GM21381 (cell line): ENCODE measurements around the gene HTT.

Experiments used
- ATAC-seq: cut with Tn5 transposase; IDR thresholded peaks from one replicate; pipeline ENCODE4 v1.9.1; 2021; ENCODE audit warnings: mild to moderate bottlenecking, moderate library complexity; ENCODE audit not compliant: unreplicated experiment

The HTT gene

DNA sequence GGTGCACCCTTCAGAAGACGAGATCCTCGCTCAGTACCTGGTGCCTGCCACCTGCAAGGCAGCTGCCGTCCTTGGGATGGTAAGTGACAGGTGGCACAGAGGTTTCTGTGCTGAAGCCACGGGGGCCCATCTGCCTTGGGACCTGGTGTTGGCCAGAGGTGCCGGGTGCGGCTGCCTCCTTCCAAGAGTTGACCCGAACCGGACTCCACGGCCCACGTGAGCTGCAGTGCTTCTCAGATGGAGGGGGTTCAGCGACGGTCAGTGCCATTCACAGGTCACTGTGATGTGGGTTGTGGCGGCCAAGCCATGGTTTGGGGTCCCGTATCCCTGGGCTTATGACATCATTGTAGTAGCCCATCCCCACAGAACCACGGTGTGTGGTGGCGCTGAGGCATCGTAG lies 155.5 kb downstream of the HTT start:
- ATAC-seq: no peak

DNA sequence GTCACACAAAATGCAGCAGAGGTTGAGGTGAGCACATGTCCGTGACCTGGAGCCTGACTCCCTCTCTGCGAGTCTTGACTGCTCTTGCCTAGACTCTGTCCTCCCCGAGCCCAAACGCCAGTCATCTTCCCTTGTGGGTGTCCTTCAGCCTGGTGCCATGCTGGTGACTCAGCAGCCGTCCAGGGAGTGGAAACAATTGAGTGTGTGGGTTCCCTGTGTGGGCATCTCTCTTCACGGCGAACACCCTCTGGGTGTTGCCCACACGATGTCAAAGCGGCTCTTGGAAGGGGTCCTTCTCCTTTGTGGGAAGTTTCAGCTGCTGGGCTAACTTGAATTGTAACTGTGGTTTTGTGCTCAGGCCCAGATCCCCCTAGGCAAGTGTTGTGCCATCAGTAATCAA lies 157.0 kb downstream of the HTT start:
- no peak for ATAC-seq

DNA sequence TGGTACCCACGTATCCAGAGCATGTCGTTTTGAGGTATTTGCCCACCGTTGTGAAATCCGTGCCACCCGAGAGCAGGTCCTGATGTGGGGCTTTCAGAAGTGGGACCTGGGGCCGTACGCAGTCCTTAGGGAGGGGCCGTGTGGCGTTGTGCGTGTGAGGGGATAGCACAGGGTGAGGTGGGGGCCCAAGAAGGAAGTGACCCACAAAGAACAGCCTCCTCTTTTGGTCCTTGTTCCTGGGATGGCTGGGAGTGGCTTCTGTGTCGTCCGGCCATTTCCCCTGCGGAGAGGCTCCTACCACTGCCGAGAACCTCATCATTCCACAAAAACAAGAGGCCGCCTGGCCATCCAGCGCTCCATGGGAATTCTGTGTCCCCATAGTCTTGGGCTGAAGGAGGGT lies 157.5 kb downstream of the HTT start:
- no peak for ATAC-seq

DNA sequence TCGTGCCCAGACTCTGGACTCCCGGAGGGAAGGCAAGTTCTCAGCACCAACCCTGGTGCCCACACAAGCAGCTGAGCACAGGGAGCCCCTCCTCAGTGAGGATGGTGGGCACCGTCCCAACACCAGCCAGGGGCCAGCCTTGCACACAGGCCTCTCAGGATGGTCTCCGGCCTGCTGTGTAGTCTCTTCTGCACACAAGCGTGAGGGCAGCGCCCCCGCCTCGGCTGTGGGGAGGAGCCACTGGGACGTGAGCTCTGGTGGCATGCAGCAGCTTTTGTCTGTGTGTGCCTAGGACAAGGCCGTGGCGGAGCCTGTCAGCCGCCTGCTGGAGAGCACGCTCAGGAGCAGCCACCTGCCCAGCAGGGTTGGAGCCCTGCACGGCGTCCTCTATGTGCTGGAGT lies 158.4 kb downstream of the HTT start:
- ATAC-seq: no peak

DNA sequence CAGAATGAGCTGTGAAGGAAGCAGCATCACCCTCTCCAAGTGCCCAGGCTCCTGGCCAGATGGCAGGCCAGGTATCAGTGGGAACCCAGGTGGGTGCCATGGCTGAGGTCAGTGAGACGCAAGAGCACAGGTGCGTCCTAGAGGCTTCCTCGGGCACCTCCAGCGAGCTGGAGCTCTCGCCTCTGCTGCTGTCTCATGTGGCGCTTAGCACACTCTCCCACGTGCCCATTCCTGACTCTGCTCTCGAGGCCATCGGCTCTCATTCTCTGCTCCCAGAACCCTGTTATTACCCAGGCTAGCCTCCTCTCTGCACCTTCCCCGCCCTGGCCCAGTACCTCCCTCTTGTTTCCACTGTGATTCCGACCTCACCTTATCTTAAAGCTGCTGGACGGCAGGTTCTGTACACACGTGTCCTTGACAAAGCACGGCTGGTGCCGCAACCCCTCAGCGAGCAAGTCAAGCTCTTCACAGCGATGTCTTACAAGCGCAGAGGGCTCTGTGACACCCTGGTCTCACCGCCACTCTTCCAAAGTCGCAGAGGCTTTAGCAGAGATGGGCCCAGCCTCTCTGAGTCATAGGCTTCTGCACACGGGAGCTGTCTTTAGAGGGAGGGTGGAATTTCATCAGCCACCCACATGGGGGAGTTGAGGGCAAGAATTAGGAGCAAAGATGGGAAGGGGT lies 159.1 kb downstream of the HTT start:
- ATAC-seq: no peak

DNA sequence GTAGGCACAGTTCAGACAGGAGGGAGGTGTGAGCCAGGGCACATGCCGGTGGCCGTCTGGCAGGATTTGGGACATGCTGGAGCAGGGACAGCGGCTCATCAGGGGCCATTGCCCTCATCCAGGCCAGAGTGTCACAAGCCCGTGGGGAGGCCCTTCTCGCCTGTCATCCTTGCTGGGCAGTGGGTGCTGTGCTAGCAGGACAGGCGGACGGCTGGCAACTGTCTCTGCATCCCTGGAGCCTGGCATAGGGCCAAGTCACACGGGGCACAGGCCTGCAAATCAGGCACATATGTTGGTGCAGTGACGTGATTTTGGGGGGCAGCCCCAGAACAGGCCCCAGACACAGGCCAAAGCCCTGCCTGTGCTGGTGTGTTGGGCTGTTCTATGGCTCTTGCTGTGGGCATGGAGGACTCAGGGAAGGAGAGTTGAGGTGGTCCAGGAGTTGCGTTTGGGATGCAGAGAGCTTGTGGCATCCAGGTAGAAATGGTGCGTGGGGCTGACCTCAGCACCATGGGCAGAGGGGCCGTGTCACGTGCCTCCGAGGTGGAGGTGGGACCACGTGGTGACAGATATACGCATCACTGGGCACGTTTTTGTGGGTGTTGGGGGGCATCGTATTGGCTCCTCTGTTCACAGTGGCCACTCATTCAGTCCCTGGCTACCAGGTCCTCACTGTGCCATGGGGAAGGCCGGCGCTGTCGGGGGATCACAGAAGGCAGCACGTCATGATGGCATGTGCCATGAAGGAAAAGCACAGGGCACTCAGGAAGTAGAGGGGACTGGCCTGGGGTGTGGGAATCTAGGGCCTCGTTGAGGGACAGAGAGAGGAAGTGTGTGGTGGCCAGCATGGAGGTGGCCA lies 159.9 kb downstream of the HTT start:
- ATAC-seq: no peak

DNA sequence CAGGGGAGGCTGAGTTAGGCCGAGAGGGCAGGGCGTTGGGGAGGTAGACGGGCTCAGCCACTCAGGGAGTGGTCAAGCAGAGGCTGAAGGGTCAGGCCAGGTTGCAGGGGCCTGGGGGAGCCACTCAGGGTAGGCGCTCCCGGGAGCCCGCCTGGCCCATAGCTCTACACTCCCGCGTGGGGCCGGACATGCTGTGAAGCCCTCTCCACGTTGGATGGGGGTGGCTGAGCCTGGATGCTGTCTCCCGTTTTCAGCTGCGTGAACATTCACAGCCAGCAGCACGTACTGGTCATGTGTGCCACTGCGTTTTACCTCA lies 160.5 kb downstream of the HTT start:
- no peak for ATAC-seq

DNA sequence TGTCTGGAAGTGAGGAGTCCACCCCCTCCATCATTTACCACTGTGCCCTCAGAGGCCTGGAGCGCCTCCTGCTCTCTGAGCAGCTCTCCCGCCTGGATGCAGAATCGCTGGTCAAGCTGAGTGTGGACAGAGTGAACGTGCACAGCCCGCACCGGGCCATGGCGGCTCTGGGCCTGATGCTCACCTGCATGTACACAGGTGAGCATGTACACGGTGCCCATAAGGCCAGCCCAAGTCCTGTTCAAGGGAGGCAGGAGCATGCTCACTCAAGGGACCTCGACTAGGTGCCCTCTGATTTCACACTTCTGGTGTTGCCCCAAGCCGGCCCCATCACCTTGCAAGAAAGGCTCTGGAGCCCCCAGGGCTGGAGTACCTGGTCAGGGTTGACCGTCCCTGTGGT lies 161.1 kb downstream of the HTT start:
- ATAC-seq: no peak

DNA sequence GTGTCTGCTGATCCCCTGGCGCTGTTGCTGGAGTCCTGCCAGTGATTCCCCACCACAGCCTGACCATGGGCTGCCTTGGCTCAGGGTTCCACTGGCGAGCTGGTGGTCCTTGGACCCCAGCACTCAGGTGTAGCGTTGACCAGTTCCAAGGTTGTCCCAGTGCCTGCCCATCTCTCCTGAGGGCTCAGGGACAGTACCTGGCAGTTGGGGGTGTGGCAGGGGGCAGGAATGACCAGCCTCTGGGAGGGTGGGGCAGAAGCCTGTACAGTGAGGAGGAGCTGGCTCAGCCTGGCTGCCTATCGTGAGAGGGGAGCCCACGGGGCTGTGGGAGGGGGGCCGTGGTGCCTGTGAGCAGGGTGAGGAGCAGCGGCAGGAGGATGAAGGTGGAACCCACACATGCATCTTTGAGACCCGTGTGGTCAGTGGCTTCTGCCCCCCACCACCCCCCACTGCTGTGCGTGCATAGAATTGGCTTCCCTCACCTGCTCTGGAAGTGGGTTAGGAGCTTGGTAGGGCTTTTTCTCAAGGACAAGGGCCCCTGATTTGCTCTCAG lies 161.9 kb downstream of the HTT start:
- ATAC-seq: no peak

DNA sequence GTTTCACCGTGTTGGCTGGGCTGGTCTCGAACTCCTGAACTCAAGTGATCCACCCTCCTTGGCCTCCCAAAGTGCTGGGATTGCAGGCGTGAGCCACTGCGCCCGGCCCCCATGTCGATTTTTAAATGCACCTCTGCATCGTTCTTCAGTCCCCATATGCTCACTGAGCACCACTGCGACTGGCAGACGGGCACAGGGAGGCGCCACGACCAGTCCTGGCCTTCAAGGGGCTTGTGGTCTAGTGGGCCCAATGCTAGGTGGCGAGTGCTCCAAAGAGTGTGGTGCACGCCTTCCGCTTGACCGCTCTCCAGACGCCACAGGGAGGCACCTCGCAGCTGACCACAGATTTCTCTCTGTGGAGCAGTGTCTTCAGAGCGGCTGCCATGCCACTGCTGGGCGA lies 162.8 kb downstream of the HTT start:
- no peak for ATAC-seq

DNA sequence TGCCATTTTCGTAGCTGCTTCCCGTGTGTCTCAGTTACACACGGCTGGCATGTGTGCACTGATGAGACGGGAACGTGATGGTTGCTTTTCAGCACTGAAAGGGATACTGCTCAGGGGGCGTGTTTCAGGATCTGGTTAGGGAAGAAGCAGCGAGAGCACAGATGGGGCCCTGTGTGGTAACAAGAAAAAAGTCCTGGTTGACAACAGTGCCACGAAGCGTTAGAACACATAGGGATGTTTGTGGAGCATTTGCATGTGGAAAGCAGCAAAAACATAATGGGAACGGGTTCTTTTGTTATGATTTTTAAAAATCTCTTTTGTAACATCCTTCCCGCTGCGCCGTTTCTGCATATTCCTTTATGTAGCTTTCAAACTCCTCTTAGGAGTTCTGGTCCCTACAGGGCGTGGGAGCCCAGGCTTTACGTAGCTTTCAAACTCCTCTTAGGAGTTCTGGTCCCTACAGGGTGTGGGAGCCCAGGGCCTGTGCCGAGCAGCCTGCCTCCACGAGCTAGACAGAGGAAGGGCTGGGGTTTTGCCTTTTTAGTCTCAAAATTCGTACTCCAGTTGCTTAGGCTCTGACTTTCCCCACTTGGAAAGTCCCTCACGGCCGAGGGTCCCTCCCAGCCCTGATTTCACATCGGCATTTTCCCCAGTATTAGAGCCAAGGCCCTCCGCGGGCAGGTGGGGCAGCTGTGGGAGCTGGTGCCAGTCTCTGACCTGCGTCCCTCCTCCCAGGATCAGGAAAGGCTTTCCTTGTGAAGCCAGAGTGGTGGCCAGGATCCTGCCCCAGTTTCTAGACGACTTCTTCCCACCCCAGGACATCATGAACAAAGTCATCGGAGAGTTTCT lies 163.5 kb downstream of the HTT start:
- ATAC-seq: no peak

DNA sequence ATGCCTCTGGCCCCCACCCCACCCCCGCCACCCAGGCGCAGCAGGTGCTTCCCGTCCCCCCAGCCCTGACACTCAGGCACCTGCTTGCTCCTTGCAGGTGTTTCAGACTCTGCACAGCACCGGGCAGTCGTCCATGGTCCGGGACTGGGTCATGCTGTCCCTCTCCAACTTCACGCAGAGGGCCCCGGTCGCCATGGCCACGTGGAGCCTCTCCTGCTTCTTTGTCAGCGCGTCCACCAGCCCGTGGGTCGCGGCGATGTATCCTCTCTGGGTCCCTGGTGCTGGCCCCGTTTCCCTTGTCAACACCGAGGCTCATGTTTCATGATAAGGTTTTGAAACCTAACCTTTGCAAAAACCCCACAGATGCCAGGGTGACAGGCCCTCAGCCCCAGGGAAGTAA lies 164.2 kb downstream of the HTT start:
- no peak for ATAC-seq

DNA sequence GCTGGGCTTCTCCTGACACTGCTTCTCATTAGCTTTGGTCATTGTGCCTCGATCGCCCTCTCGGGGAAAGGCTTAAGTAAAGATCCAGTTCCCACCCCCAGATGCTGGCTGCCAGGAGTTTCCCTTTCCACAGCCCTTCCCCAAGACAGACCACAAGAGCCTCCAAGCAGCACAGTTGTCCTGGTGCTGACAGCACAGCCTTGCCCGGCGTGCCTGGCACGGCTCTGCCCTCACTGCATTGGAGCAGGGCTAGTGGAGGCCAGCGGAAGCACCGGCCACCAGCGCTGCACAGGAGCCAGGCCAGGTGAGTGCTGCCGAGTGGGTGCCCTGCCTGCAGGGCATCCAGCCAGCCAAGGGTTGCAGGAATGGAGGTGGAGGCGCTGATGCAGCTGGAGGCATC lies 164.8 kb downstream of the HTT start:
- ATAC-seq: no peak

DNA sequence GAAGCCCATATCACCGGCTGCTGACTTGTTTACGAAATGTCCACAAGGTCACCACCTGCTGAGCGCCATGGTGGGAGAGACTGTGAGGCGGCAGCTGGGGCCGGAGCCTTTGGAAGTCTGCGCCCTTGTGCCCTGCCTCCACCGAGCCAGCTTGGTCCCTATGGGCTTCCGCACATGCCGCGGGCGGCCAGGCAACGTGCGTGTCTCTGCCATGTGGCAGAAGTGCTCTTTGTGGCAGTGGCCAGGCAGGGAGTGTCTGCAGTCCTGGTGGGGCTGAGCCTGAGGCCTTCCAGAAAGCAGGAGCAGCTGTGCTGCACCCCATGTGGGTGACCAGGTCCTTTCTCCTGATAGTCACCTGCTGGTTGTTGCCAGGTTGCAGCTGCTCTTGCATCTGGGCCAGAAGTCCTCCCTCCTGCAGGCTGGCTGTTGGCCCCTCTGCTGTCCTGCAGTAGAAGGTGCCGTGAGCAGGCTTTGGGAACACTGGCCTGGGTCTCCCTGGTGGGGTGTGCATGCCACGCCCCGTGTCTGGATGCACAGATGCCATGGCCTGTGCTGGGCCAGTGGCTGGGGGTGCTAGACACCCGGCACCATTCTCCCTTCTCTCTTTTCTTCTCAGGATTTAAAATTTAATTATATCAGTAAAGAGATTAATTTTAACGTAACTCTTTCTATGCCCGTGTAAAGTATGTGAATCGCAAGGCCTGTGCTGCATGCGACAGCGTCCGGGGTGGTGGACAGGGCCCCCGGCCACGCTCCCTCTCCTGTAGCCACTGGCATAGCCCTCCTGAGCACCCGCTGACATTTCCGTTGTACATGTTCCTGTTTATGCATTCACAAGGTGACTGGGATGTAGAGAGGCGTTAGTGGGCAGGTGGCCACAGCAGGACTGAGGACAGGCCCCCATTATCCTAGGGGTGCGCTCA lies 165.8 kb downstream of the HTT start:
- ATAC-seq: no peak

DNA sequence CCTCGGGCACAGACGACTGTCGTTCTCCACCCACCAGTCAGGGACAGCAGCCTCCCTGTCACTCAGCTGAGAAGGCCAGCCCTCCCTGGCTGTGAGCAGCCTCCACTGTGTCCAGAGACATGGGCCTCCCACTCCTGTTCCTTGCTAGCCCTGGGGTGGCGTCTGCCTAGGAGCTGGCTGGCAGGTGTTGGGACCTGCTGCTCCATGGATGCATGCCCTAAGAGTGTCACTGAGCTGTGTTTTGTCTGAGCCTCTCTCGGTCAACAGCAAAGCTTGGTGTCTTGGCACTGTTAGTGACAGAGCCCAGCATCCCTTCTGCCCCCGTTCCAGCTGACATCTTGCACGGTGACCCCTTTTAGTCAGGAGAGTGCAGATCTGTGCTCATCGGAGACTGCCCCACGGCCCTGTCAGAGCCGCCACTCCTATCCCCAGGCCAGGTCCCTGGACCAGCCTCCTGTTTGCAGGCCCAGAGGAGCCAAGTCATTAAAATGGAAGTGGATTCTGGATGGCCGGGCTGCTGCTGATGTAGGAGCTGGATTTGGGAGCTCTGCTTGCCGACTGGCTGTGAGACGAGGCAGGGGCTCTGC lies 166.5 kb downstream of the HTT start:
- ATAC-seq: no peak

DNA sequence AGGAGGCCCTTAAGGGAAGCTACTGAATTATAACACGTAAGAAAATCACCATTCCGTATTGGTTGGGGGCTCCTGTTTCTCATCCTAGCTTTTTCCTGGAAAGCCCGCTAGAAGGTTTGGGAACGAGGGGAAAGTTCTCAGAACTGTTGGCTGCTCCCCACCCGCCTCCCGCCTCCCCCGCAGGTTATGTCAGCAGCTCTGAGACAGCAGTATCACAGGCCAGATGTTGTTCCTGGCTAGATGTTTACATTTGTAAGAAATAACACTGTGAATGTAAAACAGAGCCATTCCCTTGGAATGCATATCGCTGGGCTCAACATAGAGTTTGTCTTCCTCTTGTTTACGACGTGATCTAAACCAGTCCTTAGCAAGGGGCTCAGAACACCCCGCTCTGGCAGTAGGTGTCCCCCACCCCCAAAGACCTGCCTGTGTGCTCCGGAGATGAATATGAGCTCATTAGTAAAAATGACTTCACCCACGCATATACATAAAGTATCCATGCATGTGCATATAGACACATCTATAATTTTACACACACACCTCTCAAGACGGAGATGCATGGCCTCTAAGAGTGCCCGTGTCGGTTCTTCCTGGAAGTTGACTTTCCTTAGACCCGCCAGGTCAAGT lies 167.5 kb downstream of the HTT start:
- no peak for ATAC-seq

DNA sequence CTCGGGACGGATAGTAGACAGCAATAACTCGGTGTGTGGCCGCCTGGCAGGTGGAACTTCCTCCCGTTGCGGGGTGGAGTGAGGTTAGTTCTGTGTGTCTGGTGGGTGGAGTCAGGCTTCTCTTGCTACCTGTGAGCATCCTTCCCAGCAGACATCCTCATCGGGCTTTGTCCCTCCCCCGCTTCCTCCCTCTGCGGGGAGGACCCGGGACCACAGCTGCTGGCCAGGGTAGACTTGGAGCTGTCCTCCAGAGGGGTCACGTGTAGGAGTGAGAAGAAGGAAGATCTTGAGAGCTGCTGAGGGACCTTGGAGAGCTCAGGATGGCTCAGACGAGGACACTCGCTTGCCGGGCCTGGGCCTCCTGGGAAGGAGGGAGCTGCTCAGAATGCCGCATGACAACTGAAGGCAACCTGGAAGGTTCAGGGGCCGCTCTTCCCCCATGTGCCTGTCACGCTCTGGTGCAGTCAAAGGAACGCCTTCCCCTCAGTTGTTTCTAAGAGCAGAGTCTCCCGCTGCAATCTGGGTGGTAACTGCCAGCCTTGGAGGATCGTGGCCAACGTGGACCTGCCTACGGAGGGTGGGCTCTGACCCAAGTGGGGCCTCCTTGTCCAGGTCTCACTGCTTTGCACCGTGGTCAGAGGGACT lies 168.8 kb downstream of the HTT start:
- ATAC-seq: no peak

DNA sequence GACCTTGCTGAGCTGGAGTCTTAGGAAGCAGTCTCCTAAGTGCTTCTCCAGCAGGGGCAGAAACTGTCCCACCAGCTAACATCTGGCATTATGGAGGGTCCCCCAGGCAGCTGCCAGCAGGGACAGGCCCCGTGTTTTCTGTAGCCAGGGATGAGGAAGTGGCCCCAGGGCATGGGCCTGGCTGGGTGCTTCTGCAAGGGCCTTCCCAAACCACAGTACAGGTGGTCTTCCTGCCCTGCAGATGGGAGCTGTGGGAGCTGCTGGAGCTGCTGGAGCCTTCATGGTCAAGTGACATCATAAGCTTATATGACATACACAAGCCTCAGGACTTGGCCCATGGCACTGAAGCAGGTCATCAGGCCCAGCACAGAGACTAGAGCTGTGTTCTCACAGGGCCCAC lies 169.5 kb downstream of the HTT start:
- no peak for ATAC-seq

DNA sequence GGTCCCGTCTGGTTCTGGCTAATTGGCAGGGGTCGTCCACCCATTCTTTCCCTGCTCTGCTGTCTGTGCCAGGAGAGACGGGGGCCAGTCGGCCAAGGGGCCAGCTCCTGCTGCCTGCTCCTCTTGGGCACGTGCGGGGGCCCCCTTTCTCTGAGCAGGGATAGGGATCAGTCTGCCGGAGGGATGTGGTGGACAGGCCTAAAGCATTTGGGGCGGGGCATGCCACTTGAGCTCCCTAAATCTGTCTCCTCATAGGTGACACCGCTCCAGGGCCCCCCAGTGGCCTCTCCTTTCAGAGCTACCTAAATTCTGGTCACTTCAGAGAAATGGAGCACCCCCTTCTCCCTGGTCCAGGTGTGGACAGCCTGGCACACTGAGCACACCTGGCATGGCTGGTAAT lies 170.3 kb downstream of the HTT start:
- no peak for ATAC-seq
